ENCODE results near the gene HNF4A.

Gene HNF4A

DNA sequence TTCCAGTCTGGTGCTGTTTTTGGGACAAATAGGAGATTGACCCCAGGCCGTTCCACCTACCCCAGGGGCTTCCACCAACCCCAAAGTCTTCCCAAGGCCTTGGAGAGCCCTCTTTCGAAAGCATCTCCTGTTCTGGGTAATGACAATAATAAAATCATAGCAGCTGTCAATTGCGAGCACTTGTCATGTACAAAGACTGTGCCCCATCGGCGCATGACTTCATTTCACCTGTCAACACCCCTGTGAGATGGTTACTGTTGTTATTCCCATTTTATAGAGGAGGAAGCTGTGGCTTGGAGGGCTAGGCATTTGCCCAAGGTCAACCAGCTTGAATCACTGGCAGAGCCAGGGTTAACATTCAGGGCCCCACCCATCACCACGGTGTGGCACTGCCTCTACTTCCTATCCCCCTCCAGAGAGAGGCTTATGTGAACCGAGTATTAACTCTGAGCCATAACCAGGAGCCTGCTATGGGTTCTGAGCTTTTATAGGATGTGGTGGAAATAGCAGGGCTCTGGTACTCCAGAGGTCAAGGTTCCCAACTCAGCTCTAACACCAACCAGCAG is 51.2 kb downstream of the HNF4A start:
- no peak for DNase-seq

GRCh38 chr20:44407402-44408184 is 52.1 kb downstream of the HNF4A start:
- no peak for DNase-seq

DNA sequence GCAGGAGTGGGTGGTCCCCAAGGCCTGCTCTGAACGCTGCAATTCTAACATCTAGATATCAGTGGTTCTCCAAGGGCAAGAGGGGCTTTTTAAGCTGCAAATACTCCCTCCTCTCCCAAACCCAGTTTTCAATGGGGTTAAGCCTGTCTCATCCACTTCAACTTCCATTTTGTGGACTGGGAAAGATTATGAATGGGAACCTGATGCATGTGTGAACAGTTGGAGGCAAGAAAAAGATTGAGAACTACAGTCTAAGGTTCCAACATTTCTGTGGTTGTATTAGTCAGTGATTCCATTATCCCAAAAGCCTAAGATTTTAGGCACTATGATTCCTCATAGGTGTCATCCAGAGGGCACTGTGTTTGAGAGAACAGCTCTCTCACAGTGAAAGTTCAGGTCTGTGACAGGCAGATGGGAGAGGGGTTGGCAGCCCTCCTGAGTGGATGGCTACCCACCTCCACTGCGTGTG is 53.7 kb downstream of the HNF4A start:
- no peak for DNase-seq

DNA sequence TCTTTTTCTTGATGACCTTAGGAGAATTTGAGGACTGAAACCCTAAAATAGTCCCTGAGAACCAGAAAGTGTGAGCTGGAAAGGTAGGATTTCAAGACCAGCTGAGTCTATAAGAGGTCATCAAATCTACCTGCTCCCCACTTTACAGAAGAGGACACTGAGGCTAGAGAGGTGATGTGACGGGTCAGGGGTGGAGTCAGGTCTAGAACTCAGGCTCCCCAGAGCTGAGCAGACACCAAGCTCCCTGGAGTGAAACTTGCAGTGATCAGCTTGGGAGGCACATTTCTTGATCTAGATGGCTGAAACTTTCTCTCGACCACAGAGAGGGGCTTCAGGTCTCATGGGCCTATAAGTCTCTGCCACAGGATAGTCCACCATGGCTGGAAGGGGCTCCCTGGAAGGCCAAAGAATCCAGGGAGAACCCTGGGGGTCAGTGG is 55.1 kb downstream of the HNF4A start:
- DNase-seq = no peak

DNA sequence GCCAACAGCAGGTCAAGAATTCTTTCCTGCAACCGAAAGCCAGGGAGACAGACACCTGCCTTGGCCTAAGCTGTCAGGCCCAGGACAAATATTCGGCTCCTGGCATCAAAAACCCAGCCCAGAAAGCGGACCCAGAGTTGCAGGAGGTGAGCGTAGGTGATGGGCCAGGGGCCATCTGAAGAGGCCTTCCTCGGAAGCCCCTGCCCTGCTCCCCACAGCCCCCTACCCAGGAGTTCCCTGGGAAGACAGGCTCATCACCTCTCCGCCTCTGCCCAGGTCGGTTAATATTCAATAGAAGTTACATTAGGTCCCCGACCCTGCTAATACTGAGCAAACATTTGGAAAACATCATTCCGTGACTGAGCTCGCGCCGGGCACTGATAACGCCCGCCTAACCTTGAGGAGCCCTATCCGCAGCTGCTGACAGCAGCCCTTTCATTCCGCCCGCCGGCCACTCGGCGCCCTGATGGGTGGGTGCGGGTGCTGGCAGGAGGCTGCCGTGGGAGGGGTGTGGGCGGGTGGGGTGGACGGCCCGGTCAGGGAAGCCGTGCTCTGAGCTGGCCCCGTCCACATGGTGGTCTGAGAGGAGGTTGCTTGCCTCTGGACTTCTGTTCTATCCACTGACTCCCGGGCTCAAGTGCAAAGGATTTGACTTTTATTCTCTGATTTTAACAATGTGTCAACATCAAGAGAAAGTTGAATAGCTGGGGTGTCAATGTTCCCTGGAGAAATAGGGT is 55.7 kb downstream of the HNF4A start:
- no peak for DNase-seq

DNA sequence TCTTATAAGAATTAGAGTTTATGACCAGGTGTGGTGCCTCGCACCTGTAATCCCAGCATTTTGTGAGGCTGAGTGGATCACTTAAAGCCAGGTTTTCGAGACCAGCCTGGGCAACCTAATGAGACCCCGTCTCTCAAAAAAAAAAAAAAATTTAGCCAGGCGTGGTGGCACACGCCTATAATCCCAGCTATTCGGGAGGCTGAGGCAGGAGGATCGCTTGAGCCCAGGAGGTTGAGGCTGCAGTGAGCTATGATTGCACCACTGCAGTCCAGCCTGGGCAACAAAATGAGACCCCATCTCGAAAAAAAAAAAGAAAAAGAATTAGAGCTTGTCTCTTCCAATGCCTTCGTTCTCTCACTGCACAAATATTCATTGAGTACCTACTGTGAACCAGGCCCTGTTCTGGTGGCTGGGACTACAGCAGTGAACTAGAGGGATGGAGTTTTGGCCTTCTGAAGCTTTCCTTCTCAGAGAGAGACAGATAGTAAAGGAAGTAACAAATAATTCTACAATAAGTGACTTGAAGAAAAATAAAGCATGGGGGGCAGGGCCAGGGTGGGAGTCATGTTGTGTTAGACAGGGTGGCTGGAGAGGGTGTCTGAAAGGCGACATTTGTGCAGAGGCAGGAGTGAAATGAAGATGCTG is 56.4 kb downstream of the HNF4A start:
- DNase-seq = no peak

DNA sequence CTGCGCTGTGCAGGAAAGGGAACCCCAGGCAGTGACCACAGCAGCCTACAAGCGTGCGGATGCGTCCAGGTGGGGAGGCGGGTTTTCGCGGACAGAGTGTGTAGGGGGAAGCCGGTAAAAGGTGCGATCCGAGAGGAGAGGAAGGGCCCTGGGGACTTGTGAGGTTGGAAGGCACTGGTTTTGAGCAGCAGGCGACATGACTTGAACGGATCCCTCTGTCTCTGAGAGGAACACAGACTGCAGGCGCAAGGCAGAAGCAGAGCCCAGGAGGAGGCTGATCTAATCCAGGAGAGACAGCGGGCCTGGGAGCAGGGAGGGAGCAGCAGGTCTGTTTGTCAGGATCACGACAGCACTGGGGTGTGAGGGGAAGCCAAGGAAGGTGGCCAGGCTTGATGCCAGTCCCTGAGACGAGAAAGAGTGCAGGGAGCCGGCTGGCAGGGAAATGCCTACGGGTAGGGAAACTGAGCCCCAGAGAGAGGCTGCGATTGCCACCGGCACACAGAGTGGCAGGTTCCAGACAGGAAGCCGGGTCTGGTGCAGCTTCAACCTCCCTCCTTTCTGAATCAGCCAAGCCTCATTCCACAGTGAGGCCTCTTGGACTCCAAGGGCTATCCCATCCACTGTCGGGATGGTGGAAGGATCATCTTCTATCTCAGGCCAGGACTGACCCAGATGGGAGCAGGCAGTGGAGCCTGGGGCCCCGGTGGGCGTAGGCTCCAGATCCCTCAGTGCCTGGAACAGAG is 57.1 kb downstream of the HNF4A start:
- DNase-seq = no peak

DNA sequence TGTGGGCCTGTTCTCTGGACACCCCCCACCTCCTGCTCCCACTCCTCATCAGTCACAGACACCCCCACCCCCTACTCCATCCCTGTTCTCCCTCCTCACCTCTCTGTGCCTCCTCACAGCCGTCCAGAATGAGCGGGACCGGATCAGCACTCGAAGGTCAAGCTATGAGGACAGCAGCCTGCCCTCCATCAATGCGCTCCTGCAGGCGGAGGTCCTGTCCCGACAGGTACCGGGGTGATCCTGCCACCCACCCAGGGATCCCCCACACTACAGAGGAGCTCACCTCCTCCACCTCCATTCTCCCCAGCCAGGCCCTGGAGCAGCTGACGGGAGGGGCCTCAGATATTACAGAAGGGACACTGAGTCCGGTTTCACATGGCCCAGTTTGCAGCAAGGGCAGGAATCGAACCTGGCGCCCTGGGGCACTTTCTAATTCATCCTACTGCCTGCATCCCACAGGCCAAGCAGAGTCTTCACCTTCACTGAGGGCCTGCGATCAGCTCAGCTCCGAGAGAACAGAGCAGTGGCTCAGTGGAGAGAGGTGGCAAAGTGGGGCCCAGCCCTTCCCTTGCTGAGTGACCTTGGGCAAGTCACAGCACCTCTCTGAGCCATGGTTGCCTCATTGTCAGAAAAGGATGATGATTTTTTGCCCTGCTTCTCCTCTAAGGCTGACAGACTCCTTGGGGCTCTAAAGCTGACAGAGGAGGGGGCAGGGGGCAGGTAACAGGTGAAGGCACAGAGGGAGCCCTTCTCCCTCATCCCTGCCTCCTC is 58.3 kb downstream of the HNF4A start:
- DNase-seq = no peak

DNA sequence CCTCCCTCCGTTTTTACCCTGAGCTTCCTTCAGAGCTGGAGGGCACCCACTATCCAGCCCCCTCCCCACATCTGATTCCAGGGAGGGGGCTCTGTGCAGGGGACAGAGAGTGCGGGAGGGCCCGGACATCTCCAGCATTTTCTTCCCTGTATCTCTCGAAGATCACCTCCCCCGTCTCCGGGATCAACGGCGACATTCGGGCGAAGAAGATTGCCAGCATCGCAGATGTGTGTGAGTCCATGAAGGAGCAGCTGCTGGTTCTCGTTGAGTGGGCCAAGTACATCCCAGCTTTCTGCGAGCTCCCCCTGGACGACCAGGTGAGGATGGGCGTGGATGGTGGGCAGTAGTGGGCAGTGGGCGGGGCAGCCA is 58.8 kb downstream of the HNF4A start:
- no peak for DNase-seq

DNA sequence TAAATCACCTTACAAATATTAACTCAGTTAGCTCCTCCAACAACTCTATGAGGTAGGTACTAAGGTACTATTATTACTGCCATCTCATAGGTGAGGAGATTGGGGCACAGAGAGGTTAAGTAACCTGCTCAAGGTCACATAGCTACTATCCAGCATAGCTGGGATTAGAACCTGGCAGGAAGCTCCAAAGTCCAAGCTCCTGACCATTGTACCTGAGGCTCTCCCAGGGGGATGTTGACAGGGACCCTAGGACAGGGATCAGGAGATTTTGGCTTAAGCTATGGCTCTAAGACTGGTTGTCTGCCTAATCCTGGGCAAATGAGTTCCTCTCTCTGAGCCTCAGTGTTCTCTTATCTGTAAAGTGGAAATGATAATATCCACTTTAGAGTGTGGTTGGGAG is 59.3 kb downstream of the HNF4A start:
- no peak for DNase-seq

DNA sequence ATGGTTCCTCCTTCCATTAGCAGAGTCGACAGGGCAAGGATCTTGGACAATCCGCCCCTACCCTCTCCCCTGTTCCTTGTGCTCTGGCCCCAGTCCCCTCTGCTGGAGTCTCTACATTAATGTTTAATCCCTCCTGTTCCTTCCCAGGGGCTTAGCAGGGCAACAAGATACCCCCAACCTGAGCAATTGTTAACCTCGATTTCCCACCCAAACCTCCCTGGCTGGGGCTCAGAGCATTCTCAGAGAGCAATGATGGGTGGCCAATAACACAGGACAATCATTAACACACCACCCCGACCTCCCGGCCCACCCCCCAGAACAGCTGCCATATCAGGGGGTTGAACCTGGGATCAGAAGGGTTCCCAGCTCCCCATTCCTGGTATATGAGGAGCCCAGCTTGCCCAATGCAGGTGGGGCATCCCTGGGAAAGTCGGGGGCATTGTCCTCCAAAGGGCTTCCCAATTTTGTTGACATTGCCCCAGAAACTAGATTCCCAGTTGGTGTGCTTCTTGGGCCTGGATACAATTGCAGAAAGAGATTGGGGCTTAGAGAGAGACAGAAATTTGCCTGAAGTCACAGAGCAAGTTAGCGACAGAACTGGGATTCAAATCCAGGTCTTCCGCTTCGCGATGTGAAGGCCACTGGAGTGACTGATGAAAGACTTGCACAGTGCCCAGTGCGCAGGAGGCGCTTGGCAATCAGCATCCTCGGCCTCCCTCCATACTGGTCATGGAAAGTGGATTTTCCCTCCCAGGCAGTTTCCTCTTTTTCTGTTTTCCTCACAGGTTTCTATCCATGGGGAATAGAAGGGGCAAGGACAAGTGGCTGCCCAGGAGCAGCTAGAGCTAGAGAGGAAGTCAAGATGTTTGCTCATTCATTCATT is 60.6 kb downstream of the HNF4A start:
- no peak for DNase-seq

DNA sequence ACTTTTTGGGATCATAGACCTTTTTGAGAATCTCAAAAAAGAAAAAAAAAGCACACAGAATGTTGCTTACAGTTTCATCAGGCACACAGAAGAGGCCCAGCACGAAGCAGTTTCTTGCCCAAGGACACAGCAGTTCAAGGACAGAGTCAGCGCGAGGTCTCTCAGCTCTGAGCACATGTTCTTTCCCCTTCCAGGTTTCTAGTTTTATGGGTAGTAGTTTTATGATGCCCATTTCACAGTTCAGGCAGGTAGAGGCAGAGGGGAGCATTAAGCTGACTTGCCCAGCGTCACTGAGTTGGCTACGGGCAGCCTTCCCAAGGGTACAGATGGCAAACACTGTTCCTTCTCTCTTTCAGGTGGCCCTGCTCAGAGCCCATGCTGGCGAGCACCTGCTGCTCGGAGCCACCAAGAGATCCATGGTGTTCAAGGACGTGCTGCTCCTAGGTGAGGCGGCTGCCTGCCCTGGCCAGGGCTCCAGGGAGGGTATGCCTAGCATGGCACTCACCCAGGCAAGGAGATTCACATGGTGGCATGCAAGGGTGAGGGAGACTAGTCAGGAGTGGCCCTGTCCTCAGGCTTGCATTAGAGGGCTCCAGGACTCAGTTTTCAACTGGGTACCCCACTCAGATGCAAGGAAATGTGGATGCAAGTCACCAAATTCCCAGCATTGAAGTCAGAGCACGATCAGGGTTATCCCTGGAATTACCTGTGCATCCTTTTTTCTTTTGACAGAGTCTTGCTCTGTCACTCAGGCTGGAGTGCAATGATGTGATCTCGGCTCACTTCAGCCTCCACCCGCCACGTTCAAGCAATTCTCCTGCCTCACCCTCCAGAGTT is 62.8 kb downstream of the HNF4A start:
- DNase-seq = no peak

GRCh38 chr20:44419131-44419844 is 63.8 kb downstream of the HNF4A start:
- DNase-seq = no peak

GRCh38 chr20:44420497-44420896 is 65.0 kb downstream of the HNF4A start:
- no peak for DNase-seq

DNA sequence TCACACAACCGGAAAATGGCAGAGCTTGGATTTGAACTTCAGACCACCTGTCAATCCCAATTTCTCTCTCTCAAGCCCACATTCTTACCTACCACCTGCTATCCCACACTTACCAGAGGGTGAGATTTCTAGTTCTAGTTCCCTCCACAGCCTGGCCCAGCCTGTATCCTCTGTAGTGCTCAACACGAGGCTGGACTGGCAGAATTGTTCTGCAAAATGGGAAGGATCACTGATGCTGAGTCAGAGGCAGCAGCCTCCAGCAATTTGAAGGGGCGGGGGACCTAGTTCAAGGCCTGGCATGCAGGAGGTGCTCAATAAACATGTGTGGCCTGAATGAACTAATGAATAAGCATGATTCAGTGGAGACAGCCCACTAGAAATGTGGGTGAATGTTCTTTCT is 66.6 kb downstream of the HNF4A start:
- no peak for DNase-seq

DNA sequence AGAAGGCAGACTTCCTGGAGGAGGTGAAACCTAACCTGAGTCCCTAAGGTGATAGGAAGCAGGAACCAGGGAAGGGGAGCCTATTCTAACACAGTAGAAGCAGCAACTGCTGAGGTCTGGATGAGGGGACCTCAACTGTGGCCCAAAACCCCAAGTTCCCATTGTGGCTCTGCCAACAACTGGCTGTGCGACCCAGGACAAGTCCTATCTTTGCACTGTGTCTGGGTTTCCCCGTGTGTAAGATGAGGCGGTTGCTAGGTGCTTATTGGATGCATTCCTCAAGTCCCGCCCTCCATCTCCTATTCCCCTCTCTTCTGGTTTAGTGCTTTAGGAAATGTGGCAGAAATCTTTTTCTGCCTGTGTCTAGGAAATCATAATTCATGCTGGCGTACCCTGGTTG is 68.0 kb downstream of the HNF4A start:
- no peak for DNase-seq

GRCh38 chr20:44424039-44424495 is 68.6 kb downstream of the HNF4A start:
- no peak for DNase-seq

DNA sequence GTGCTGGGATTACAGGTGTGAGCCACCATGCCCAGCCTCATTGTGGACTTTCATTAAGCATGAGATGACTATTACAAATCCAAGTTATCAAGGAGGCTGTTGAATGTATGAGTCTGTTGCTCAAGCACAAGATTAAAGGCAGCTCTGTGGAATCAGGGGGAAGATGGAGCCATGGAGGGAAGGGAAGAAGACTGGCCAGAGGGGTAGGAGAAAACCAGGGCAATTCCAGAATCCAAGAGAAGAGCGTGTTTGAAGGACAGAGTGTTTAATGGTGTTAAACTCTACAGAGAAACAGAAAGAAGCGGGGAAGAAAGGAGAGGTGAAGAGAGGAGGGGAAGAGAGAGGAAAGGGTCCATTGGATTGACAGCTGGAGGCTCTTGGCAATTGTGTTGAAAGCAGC is 70.4 kb downstream of the HNF4A start:
- DNase-seq = no peak
